ENCODE results near the gene MRTFB.
A peak's percentile ranks its signal among the peaks of the same experiment; 100 is the strongest.
"Not testable (repeated sequence)": the region's sequence is repeated elsewhere in the genome, so short reads cannot be mapped to it uniquely, and the experiment has no call there.

The MRTFB gene

DNA sequence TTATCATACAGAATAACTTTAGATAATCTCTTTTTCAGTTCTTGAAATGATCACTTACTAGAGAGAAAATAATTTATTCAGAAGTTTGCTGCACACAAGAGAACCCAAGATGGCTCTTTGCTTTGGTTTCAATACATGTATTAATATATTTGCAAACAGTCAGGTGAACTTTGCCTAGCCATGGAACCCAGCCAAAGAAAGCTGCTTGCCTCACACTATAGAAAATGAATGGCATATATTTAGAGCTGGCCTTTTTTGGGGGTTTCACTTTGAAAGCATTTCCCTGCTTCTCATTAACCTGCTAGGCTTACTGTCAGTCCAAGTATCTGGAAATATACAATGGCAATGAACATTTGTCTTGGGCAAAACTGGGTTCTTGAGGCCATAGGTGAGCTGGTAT is 75.3 kb downstream of the MRTFB start:
- no peak for DNase-seq

DNA sequence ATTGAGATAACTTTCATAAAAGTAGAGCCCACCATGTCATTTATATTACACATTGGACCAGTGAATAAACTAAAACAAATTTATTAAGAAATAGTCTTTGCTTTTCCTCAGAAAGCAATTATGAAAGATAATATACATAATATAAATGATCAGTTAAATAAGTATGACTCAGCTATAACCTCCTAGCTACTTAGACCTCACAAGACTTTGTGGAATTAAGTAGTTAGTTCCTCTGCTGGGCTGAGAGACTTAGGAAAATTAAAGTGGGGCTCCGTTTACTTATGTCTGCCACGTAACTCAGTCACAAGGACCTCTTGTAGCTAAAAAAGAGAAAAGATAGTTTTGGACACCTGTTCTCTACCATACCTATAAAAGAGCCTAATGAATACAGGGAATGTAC is 76.9 kb downstream of the MRTFB start:
- DNase-seq: no peak

GRCh38 chr16:14148569-14148968 is 77.5 kb downstream of the MRTFB start:
- DNase-seq: no peak

DNA sequence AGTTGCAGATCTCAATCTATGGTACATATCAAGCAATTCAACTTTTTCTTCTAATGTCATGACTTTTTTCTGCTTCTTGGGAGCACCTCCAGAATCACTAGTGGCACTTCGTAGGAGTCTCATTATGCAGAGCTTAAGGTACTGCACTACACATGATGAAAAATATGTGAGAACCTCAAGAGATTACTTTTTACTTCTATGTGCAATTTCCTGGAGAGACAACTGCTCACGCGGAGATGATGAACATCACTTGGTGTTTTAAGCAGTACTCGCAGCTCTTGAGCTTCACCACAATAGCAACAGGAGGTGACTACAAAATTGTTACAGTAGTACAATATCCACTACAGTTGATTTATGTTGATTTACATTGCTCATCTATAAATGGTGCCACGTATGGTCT is 79.7 kb downstream of the MRTFB start:
- DNase-seq: no peak

DNA sequence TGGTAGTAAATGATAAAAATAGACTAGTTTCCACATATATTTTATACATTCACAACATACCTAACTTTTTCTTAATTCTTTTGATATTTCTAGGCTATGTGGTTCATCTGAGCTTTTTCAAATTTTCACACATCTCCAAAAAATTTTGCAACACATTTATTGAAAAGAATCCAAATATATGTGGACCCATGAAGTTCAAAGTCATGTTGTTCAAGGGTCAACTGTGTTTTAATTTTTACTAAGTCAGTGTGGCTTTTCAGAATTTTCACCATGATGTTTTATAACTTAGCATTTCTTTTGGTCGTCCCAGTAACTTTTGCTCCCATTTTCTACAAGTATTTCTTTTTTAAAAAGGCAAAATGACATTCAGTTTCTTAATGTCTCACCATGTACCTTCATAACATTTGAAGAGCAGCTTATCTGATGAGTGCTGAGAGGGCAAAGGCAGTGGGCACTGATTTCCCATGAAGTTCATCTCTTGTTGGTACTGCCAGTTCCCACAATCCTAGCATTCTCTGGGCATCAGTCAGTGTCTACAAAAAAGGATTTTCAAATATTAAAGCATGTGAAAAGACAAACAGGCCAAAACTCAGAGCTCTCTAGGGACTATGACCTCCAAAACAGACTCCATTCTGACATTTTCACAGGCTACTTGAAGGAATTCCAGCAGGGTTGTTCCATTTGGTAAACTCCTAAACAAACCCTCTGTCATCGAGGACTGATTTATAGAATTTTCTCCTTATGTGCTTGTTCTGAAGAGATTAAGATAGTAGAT is 80.3 kb downstream of the MRTFB start:
- DNase-seq: no peak

DNA sequence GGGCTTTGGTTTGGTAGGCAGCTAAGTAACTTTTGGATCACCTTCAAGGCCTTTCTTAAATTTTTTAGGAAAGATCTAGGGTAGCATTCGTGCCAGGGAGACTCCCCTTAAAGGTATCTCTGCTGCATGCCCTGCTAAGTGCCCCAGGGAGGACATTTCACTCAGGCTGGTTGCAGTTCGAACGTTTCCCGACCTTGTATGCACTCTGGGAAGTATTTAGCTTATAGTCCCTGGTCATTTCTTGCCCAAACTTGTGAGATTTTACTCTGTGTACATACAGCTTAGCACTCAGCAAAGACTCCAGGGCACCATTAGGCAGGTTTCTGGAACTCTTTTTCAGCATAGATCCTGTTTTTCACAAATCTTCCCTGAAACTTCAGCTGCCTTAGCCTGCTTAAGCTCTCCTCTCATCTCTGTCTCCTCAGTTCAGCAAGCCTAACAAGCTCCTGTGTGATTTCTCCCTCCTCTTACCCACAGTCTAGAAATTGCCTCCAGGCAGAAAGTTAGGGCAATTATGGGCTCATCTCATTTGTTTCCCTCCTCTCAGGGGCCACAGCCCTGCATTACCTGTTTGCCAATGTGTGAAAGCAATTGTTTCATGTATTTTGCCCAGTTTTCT is 84.6 kb downstream of the MRTFB start:
- no peak for DNase-seq

- DNase-seq: no peak
These were observed 94.0 kb downstream of the MRTFB start for GRCh38 chr16:14164916-14165662.

GRCh38 chr16:14168146-14168545 is 97.0 kb downstream of the MRTFB start:
- DNase-seq: no peak

DNA sequence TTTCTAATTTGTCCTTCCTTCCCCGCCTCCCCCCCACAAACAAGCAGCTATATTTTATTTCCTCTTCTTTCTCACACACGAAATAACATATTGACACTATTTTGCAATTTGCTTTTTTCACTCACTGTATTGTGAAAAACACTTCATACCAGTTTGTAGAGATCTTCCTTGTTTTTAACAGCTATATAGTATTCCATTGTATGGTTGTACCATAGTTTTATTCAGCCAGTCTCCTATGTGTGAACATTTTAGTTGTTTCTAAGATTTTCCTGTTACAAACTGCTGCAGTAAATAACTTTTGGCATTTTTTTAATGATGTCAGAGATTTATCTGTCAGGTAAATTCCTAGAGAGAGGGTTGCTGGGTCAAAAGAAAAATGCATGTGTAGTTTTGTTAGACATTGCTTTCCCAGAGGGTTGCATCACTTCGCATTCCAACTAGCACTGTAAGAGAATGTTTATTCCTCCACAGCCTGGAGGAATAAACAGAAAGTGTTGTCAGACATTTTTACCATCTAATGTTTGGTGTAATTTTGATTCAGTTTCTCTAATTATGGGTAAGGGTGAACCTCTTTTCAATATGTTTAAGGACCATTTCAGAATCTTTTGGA is 101.2 kb downstream of the MRTFB start:
- no peak for DNase-seq

DNA sequence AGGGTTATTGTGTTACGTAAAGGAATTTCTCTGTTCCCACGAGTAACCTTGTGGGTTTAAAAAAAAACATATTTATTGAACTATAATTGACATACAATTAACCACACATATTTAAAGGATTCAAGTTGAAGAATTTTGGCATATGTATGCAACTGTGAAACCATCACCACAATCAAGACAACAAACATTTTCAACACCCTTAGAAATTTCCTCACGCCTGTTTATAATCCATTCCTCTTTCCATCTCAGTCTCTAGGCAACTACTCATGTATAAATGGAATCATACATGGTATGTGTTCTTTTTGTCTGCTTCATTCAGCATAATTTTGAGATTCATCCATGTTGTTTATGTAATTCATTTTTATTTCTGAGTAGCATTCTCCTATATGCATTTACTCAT is 104.0 kb downstream of the MRTFB start:
- DNase-seq: no peak

DNA sequence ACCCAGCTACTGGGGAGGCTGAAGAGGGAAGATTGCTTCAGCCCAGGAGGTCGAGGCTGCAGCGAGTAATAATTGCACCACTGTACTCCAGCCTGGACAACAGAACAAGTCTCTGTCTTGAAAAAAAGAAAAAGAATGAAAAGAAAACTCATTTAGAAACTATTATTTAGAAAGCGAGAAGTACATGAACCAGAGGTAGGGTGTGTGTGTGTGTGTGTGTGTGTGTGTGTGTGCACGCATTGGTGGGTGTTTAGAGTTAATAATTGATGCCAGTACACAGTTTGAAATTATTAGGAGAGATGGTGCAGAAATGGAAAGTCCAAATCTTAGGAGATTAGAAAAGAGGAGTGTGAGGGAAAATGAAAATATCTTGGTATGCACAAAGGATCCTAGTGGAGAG is 106.6 kb downstream of the MRTFB start:
- DNase-seq: no peak

- no peak for DNase-seq
These were observed 108.0 kb downstream of the MRTFB start for GRCh38 chr16:14179116-14179515.

DNA sequence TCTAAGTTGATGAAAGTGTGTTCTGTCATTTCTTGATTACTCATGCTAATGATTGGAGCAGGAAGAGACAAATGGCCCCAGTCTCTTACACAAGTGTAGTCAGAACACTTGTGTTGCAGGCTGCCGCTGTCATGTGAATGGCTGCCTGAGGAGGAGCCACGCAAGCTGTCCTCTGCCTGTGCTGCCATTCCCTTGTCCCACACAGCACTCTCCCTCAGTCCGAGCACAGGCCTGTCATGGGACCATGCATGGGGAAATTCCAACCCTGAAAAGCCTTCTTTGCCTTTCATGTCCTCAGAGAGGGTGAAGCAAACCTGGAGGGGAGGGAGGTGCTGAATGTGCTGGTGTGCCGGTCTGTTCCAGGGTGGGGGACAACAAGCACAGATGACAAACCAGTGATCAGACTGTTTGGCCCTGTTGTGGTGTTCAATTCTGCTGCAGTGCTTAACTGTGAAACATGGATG is 109.4 kb downstream of the MRTFB start:
- DNase-seq: no peak

DNA sequence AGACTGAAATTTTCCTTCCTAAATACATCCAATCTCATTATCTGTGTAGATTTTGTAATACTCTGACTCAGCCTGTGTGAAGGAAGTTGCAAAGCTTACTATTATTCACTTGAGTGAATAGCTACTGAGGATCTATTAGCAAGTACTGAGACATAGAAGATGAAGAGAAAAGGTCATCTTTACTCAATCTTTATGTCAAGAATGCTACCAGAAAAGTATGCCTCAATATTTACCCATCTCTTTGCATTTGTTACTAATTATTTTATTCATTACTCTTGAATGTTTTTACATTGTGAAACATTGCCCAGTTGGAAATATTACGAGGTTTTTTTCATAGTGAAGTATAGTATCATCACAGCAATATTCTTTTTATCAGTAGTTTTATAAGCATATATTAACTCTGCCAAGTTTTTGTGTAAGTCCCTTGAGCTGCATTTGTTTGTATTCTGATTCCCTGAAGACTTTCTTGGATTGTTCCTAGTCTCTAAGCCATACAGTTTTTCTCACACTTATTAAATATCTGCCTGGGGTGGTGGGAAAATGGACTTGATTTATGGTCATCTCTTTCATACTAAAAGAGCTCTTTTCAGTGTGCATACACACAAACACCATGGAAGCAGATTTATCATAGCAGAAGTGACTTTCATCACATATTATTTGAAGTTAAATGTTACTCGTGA is 110.4 kb downstream of the MRTFB start:
- DNase-seq: no peak

DNA sequence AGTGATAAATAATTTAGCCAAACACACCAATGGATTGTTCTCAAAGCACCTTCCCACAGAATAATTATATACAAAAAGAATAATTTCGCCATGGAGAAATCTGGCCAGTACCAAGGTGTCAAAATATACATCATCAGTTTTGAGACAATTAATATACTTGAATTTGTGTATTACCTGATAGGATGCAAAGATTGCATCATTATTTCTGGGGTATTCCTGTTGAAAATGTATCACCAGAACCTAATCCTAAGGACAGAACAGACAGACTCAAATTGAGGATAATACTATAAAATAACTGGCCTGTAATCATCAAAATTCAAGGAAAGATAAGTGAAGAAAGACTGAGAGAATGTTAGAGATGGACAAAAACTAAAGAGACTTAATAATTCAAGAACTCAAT is 111.9 kb downstream of the MRTFB start:
- no peak for DNase-seq

GRCh38 chr16:14183962-14184361 is 112.8 kb downstream of the MRTFB start:
- DNase-seq: not testable (repeated sequence)

DNA sequence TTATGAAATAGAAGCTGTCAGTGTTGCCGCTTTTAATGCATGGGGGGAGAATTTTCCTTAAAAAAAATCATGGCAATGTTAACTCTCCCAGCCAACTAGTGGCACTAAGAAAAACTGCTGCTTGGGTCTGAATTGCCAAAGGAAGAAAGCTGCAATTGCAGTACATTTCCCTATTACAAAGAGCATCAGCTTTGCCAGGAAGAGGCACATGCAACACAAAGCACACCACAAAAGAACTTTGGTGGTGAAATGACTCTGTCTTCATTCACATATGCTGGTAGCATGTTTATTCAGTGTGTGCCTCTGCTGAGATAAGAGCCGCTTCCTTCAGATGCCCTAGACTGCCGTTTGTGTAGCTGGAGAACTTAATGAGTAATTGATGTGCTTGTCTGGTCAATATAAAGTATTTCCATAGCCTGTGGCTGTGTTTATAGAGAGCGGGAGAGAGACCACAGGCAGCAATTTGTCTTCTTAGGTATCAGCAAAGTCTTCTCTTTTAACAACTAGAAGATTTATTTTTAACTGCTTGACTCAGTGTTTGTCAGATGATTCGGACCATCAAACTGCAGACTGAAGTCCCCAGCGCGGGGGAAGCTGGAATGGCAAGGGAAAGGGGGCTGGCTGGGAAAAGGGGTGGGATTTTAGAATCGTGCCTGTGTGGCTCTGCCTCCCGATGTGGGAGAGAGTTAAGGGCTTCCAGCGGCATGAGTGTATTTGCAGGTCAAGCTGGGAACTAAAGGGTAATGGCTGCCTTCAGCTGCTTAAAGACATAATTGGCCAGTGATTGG is 115.1 kb downstream of the MRTFB start:
- no peak for DNase-seq

- no peak for DNase-seq
These were observed 115.7 kb downstream of the MRTFB start for GRCh38 chr16:14186795-14187221.

DNA sequence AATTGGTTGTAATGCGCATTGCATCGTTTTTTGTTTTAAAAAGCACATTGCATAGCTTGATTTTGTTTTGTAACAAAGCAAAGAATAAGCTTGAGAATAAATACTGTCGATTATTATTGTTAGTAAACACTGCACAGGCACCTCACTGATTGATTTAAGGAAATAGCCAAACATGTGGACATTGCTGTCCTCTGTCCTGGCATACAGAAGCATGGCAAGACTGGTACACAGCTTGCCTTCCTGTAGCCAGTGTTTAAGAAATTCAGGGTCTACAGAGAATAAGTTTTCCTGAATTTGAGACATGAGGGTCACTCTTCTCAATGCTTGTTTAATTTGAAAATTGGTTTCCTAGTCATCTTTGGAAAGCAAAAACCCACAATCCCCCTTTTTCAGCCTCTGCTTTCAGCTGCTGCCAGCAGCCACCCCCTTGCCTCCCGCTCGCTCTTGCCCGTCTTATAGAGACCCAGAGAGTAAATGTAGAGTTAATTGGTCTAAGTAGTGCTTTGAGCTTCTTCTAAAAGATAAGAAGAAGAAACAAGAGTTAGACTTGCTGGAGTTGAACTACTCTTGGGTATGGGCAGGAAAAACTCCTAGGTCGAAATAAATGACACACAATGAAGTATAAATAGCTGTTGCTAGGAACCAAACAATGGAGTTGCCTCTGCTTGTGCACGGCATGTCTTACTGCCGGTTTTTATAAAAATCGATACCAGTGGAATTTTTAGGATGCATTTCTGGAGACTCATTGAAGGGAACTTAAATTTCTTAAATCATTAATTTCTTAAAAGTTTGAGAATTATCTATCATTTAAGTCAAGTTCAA is 116.6 kb downstream of the MRTFB start:
- DNase-seq: no peak

GRCh38 chr16:14193316-14193871 is 122.3 kb downstream of the MRTFB start:
- peak; percentile 22 to 32 for DNase-seq

DNA sequence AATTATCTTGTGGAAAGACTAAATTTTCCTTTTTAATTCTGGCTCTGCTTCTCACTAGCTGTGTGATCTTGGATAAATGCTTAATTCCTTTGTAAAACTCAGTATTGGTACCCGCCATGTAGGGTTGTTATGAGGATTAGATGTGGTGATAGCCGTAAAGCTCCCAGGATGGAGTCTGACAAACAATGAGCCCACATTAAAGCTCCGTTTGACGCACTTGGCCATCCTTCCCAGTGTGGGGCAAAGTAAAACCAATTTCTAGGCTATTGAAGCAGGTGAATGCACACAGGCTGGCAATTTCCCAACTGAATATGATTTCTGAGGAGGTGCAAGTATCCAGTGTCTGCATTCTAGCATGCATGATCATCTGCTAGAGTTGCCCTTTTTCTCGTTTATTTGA is 123.6 kb downstream of the MRTFB start:
- no peak for DNase-seq

Data from activated CD4-positive, alpha-beta T cell treated with anti-CD3 and anti-CD28 coated beads, Interleukin-2, amount 50 U/mL, for 48 hours (primary cell).